Left lung (tissue), 10 donors: ENCODE results near the gene ZBTB46. TPM values are rescaled to one million over a fixed set of nuclear protein-coding genes. Genes with fewer than 3 reads are reported as not detected.

ENCODE experiments used
- ATAC-seq: fragments of 200-7000 bp; cut with Tn5 transposase; one replicate; pipeline ENCODE4 v1.9.1; 2020; ENCODE audit warnings: moderate library complexity
- DNase-seq, 4 donors: peaks; one replicate each; pipeline ENCODE4 v3.0.0-alpha.2; 2013 to 2020
- H3K27ac ChIP-seq, 2 donors: fragments of 200-600 bp; sonication (generic) in 1 of 2; one replicate each; pipeline versions ENCODE4 v1.5.0 to v1.8.0; 2020 to 2021
- H3K27me3 ChIP-seq, 2 donors: fragments of 200-600 bp; sonication (generic) in 1 of 2; one replicate each; pipeline versions ENCODE4 v1.5.0 to v1.8.0; 2020 to 2021
- H3K36me3 ChIP-seq, 2 donors: fragments of 200-600 bp; sonication (generic) in 1 of 2; one replicate each; pipeline versions ENCODE4 v1.5.0 to v1.8.0; 2020 to 2021
- H3K4me1 ChIP-seq, 2 donors: fragments of 200-600 bp; one replicate each; pipeline ENCODE4 v1.8.0; 2021
- H3K4me3 ChIP-seq, 2 donors: fragments of 200-600 bp; sonication (generic) in 1 of 2; one replicate each; pipeline versions ENCODE4 v1.5.0 to v1.8.0; 2020 to 2021; ENCODE audit warnings: mild to moderate bottlenecking in 1 of 2
- H3K9me3 ChIP-seq, 2 donors: fragments of 200-600 bp; sonication (generic) in 1 of 2; one replicate each; pipeline versions ENCODE4 v1.5.0 to v1.8.0; 2020 to 2021
- intact Hi-C, 2 donors: fragments of 100-400 bp; cut with DNase I; formaldehyde crosslinking; loops; one replicate each; pipeline versions ENCODE4 v1.11.2 to v1.14.2; 2022
- polyA plus RNA-seq, 6 donors: library from polyadenylated mRNA; unstranded; fragments of 120-200 nt; gene quantifications; one replicate each; pipeline ENCODE4 v1.2.1, GENCODE V29; 2013; ENCODE audit not compliant: insufficient read length in 6 of 6
- total RNA-seq, 2 donors: library from RNA; stranded (reverse); fragmentation: NEBNext Ultra II Directional; extraction: Animal tissue kit (Norgen Biotek cat#: 25700); gene quantifications; one replicate each; pipeline ENCODE4 v1.2.1, GENCODE V29; 2021
- TF ChIP-seq, protein P1 (sequence below), 2 donors: fragments of 200-600 bp; sonication (generic) in 1 of 2; IDR thresholded peaks; one replicate each; pipeline versions ENCODE4 v1.5.0 to v1.8.0; 2021; ENCODE audit warnings: antibody characterized with exemption in 2 of 2
- donor health status: DM: no; HTN: yes; CAD: no.
- donor health status: DM: no; HTN: no; CAD: no.

Gene ZBTB46
- total and polyA plus RNA-seq, 8 donors = 9.2 to 16.3 (median 11.7) TPM

- DNase-seq (no peak), ATAC-seq (no peak)
- H3K9me3 ChIP-seq = no peaks in the 10 kb centered on the region
- TF ChIP-seq, protein P1, sequence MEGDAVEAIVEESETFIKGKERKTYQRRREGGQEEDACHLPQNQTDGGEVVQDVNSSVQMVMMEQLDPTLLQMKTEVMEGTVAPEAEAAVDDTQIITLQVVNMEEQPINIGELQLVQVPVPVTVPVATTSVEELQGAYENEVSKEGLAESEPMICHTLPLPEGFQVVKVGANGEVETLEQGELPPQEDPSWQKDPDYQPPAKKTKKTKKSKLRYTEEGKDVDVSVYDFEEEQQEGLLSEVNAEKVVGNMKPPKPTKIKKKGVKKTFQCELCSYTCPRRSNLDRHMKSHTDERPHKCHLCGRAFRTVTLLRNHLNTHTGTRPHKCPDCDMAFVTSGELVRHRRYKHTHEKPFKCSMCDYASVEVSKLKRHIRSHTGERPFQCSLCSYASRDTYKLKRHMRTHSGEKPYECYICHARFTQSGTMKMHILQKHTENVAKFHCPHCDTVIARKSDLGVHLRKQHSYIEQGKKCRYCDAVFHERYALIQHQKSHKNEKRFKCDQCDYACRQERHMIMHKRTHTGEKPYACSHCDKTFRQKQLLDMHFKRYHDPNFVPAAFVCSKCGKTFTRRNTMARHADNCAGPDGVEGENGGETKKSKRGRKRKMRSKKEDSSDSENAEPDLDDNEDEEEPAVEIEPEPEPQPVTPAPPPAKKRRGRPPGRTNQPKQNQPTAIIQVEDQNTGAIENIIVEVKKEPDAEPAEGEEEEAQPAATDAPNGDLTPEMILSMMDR (IDR thresholded peaks at IDR 0.05) = no peak
- peaks cover 14 to 57% of the 10 kb centered on the region in 2 donors for H3K4me1 ChIP-seq
- peak overlapping the region; percentile 44 to 66 for H3K27ac ChIP-seq
- peaks cover 0 to 60% of the 10 kb centered on the region in 2 donors for H3K27me3 ChIP-seq
- H3K4me3 ChIP-seq = peak overlapping the region; percentile 33 to 53
- intact Hi-C loops = no loop called here
- no peaks in the 10 kb centered on the region for H3K36me3 ChIP-seq
Observed at GRCh38 chr20:63831646-63831992, 555 bp upstream of the ZBTB46 start.

DNA sequence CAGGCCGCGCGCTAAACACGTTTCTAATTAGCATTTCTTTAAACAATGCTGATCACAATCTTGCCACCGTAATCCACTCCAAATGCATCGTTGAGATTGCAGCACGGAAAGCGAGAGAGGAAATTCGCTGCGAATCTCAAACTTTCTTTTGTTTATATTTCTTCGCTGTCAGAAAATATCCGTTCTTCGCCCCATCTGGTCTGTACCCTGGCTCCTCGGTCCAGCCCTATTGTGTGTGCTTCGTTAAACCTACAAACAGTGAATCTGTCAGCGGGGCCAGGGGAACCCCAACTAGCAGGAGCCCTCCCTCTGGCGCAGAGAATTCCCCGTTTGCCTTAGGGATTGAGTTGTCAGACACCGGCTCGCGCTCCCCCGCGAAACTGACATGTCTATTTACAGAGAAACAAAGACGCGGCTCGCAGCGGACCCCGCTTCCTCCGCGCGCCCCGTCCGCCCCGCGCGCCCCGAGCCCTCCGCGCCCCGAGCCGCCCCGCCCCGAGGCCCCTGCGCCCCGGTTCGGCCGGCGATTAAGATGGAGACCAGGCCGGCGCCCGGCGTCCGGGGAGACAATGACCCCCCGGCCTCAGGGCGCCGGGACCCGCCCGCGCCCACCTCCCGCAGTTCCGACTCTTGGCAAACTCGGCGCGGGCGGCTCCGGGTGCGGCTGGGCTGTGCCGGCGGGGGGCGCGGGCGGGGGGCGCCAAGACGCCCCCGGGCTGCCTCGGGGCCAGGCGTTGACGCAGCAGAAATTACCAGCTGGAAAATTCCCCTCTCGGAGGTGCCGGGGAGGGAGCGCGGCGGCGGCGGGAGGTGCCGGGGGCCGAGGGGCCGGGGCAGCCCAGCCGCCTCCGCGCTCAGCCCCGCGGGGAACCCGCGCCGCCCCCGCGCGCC, 874 bp downstream of the ZBTB46 start:
- Histone ChIP-seq H3K4me1 (peaks cover 14 to 56% of the 10 kb centered on the region in 2 donors), H3K27me3 (peaks cover 0 to 60% of the 10 kb centered on the region in 2 donors), H3K9me3 (no peaks in the 10 kb centered on the region), H3K4me3 (peak overlapping the region; percentile 41 to 57), H3K36me3 (no peaks in the 10 kb centered on the region), H3K27ac (peak overlapping the region; percentile 53 to 58)
- TF ChIP-seq, protein P1 (IDR thresholded peaks at IDR 0.05) = no peak
- ATAC-seq = no peak
- intact Hi-C loops = no loop called here
- DNase-seq = no peak

- no peaks in the 10 kb centered on the region for H3K36me3 ChIP-seq
- no peak for ATAC-seq
- no peak for DNase-seq
- TF ChIP-seq, protein P1 (IDR thresholded peaks at IDR 0.05) = no peak
- peak overlapping the region in 1 of 2 donors; percentile 58 for H3K27ac ChIP-seq
- H3K4me1 ChIP-seq = peaks cover 11 to 52% of the 10 kb centered on the region in 2 donors
- intact Hi-C loops = no loop called here
- peaks cover 0 to 60% of the 10 kb centered on the region in 2 donors for H3K27me3 ChIP-seq
- no peaks in the 10 kb centered on the region for H3K9me3 ChIP-seq
- H3K4me3 ChIP-seq = peak overlapping the region; percentile 41 to 57
Observed at GRCh38 chr20:63829603-63829944, 1.5 kb downstream of the ZBTB46 start.

GRCh38 chr20:63828951-63829350, 2.1 kb downstream of the ZBTB46 start:
- H3K4me3 ChIP-seq = peak overlapping the region in 1 of 2 donors; percentile 57
- H3K27ac ChIP-seq = no peak overlapping the region
- DNase-seq (no peak), ATAC-seq (no peak)
- no peaks in the 10 kb centered on the region for H3K36me3 ChIP-seq
- intact Hi-C loops = no loop called here
- TF ChIP-seq, protein P1 (IDR thresholded peaks at IDR 0.05) = no peak
- H3K4me1 ChIP-seq = peaks cover 4 to 46% of the 10 kb centered on the region in 2 donors
- no peaks in the 10 kb centered on the region for H3K9me3 ChIP-seq
- H3K27me3 ChIP-seq = peaks cover 0 to 56% of the 10 kb centered on the region in 2 donors

DNA sequence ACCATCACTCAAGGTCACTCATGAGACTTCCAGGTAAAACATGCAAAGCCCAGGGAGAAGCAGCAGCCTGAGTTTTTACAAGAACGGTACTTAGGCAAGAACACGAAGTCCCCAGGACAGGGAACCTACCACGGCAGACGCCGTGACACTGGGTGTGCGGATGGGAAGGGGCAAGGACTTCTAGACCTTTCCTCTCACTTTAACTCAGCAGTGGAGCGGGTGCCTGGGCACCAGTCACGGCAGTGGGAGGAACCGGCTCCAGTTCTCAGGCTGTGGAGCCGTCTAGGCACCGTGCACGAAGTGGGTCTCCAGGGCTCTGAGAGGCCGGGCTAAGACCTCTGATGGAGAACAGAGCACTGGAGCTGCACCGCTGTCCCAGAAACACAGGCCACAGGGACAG, 2.5 kb downstream of the ZBTB46 start:
- H3K27ac ChIP-seq = no peak overlapping the region
- intact Hi-C loops = no loop called here
- peaks cover under 1 to 44% of the 10 kb centered on the region in 2 donors for H3K4me1 ChIP-seq
- no peak for DNase-seq
- TF ChIP-seq, protein P1 (IDR thresholded peaks at IDR 0.05) = no peak
- peaks cover 0 to 52% of the 10 kb centered on the region in 2 donors for H3K27me3 ChIP-seq
- no peak for ATAC-seq
- H3K36me3 ChIP-seq = no peaks in the 10 kb centered on the region
- H3K4me3 ChIP-seq = peak overlapping the region in 1 of 2 donors; percentile 57
- H3K9me3 ChIP-seq = no peaks in the 10 kb centered on the region
